ENCODE measurements around the gene NMNAT2. TPM values are rescaled to one million over a fixed set of nuclear protein-coding genes. Genes with fewer than 3 reads are reported as not detected.

The NMNAT2 gene
- total RNA-seq, 2 experiments from 2014 or later = not detected

GRCh38 chr1:183218027-183218618 is 200.1 kb downstream of the NMNAT2 start:
- H3K79me2 ChIP-seq (ENCODE audit: insufficient read depth, low read depth, low read length) = no peaks in the 10 kb centered on the region
- H3K9me2 ChIP-seq (ENCODE audit: insufficient read depth, low read length) = no peaks in the 10 kb centered on the region
- no peaks in the 10 kb centered on the region for H3K9me3 ChIP-seq (ENCODE audit: low read length)
- no peaks in the 10 kb centered on the region for H3K36me3 ChIP-seq (ENCODE audit: insufficient read depth, low read length)
- TF ChIP-seq CTCF (conservative IDR thresholded peaks at IDR 0.05; ENCODE audit: low read length) = no peak
- no peak for TF ChIP-seq EZH2phosphoT487 (IDR thresholded peaks at IDR 0.05; ENCODE audit: borderline replicate concordance, low read depth, low read length)
- H3K4me2 ChIP-seq (ENCODE audit: low read length) = no peak overlapping the region
- ChIA-PET POLR2A (no interaction called here), CTCF (ENCODE audit: unreplicated experiment) (no interaction called here)
- H3K4me1 ChIP-seq (ENCODE audit: insufficient read depth, low read length, poor library complexity, severe bottlenecking) = peaks cover 5% of the 10 kb centered on the region
- H3K27ac ChIP-seq (ENCODE audit: low read depth, low read length, poor library complexity, severe bottlenecking) = no peak overlapping the region
- no peaks in the 10 kb centered on the region for H4K20me1 ChIP-seq (ENCODE audit: insufficient read depth, low read length)
- no peak overlapping the region for H3K4me3 ChIP-seq (ENCODE audit: low read depth, low read length, poor library complexity, severe bottlenecking)
- no TSS peak for BruUV-seq (replicated peaks)
- H2AFZ ChIP-seq (ENCODE audit: low read length) = no peak overlapping the region
- intact Hi-C loops (cut with micrococcal nuclease; ENCODE audit: unreplicated experiment) = no loop called here
- DNase-seq (ENCODE audit: low spot score) = no peak

GRCh38 chr1:183215936-183216335 is 202.2 kb downstream of the NMNAT2 start:
- no peaks in the 10 kb centered on the region for H3K36me3 ChIP-seq (ENCODE audit: insufficient read depth, low read length)
- H3K9me3 ChIP-seq (ENCODE audit: low read length) = no peaks in the 10 kb centered on the region
- POLR2A ChIA-PET = no interaction called here
- no peak overlapping the region for H3K4me3 ChIP-seq (ENCODE audit: low read depth, low read length, poor library complexity, severe bottlenecking)
- no peak for DNase-seq (ENCODE audit: low spot score)
- no peak overlapping the region for H2AFZ ChIP-seq (ENCODE audit: low read length)
- no peaks in the 10 kb centered on the region for H3K9me2 ChIP-seq (ENCODE audit: insufficient read depth, low read length)
- no peaks in the 10 kb centered on the region for H3K79me2 ChIP-seq (ENCODE audit: insufficient read depth, low read depth, low read length)
- CTCF ChIA-PET (ENCODE audit: unreplicated experiment) = no interaction called here
- no peak overlapping the region for H3K27ac ChIP-seq (ENCODE audit: low read depth, low read length, poor library complexity, severe bottlenecking)
- no TSS peak for BruUV-seq (replicated peaks)
- intact Hi-C loops (cut with micrococcal nuclease; ENCODE audit: unreplicated experiment) = no loop called here
- H3K4me2 ChIP-seq (ENCODE audit: low read length) = no peak overlapping the region
- TF ChIP-seq CTCF (conservative IDR thresholded peaks at IDR 0.05; ENCODE audit: low read length) (no peak), EZH2phosphoT487 (IDR thresholded peaks at IDR 0.05; ENCODE audit: borderline replicate concordance, low read depth, low read length) (no peak)
- H4K20me1 ChIP-seq (ENCODE audit: insufficient read depth, low read length) = no peaks in the 10 kb centered on the region
- peaks cover 5% of the 10 kb centered on the region for H3K4me1 ChIP-seq (ENCODE audit: insufficient read depth, low read length, poor library complexity, severe bottlenecking)

GRCh38 chr1:183215076-183215720 is 203.0 kb downstream of the NMNAT2 start:
- no peaks in the 10 kb centered on the region for H3K79me2 ChIP-seq (ENCODE audit: insufficient read depth, low read depth, low read length)
- H3K4me3 ChIP-seq (ENCODE audit: low read depth, low read length, poor library complexity, severe bottlenecking) = no peak overlapping the region
- ChIA-PET POLR2A (no interaction called here), CTCF (ENCODE audit: unreplicated experiment) (no interaction called here)
- H3K27ac ChIP-seq (ENCODE audit: low read depth, low read length, poor library complexity, severe bottlenecking) = no peak overlapping the region
- peaks cover 5% of the 10 kb centered on the region for H3K4me1 ChIP-seq (ENCODE audit: insufficient read depth, low read length, poor library complexity, severe bottlenecking)
- no peak for TF ChIP-seq EZH2phosphoT487 (IDR thresholded peaks at IDR 0.05; ENCODE audit: borderline replicate concordance, low read depth, low read length)
- TF ChIP-seq CTCF (conservative IDR thresholded peaks at IDR 0.05; ENCODE audit: low read length) = no peak
- intact Hi-C loops (cut with micrococcal nuclease; ENCODE audit: unreplicated experiment) = no loop called here
- no peak overlapping the region for H3K4me2 ChIP-seq (ENCODE audit: low read length)
- no peaks in the 10 kb centered on the region for H3K9me3 ChIP-seq (ENCODE audit: low read length)
- no peaks in the 10 kb centered on the region for H4K20me1 ChIP-seq (ENCODE audit: insufficient read depth, low read length)
- H3K36me3 ChIP-seq (ENCODE audit: insufficient read depth, low read length) = no peaks in the 10 kb centered on the region
- BruUV-seq (replicated peaks) = no TSS peak
- no peak for DNase-seq (ENCODE audit: low spot score)
- no peak overlapping the region for H2AFZ ChIP-seq (ENCODE audit: low read length)
- no peaks in the 10 kb centered on the region for H3K9me2 ChIP-seq (ENCODE audit: insufficient read depth, low read length)

Data from OCI-LY7 (cell line).